ENCODE data around the gene LTN1.
"Not testable (repeated sequence)": the region's sequence is repeated elsewhere in the genome, so short reads cannot be mapped to it uniquely, and the experiment has no call there.

Gene LTN1

GRCh38 chr21:28931708-28932372, 60.8 kb downstream of the LTN1 start:
- not testable (repeated sequence) for DNase-seq (ENCODE audit: low spot score)

GRCh38 chr21:28928578-28929420, 63.9 kb downstream of the LTN1 start:
- no peak for DNase-seq (ENCODE audit: low spot score)

GRCh38 chr21:28927130-28927529, 65.5 kb downstream of the LTN1 start:
- no peak for DNase-seq (ENCODE audit: low spot score)

GRCh38 chr21:28923439-28923975, 69.2 kb downstream of the LTN1 start:
- DNase-seq (ENCODE audit: low spot score) = no peak

- no peak for DNase-seq (ENCODE audit: low spot score)
Measured at GRCh38 chr21:28922368-28922767, 70.3 kb downstream of the LTN1 start.

GRCh38 chr21:28916150-28916893, 76.4 kb downstream of the LTN1 start:
- DNase-seq (ENCODE audit: low spot score) = no peak

GRCh38 chr21:28913071-28913470, 79.6 kb downstream of the LTN1 start:
- no peak for DNase-seq (ENCODE audit: low spot score)

GRCh38 chr21:28910280-28910887, 82.3 kb downstream of the LTN1 start:
- no peak for DNase-seq (ENCODE audit: low spot score)

- DNase-seq (ENCODE audit: low spot score) = no peak
Measured at GRCh38 chr21:28908351-28908750, 84.3 kb downstream of the LTN1 start.

- no peak for DNase-seq (ENCODE audit: low spot score)
Measured at GRCh38 chr21:28906841-28907240, 85.8 kb downstream of the LTN1 start.

- no peak for DNase-seq (ENCODE audit: low spot score)
Measured at GRCh38 chr21:28906236-28906635, 86.4 kb downstream of the LTN1 start.

- no peak for DNase-seq (ENCODE audit: low spot score)
Measured at GRCh38 chr21:28904961-28905435, 87.7 kb downstream of the LTN1 start.

GRCh38 chr21:28903448-28903847, 89.2 kb downstream of the LTN1 start:
- no peak for DNase-seq (ENCODE audit: low spot score)

- no peak for DNase-seq (ENCODE audit: low spot score)
Measured at GRCh38 chr21:28900481-28900880, 92.2 kb downstream of the LTN1 start.

GRCh38 chr21:28899744-28900143, 92.9 kb downstream of the LTN1 start:
- no peak for DNase-seq (ENCODE audit: low spot score)

- DNase-seq (ENCODE audit: low spot score) = no peak
Measured at GRCh38 chr21:28899220-28899619, 93.5 kb downstream of the LTN1 start.

- no peak for DNase-seq (ENCODE audit: low spot score)
Measured at GRCh38 chr21:28893687-28894086, 99.0 kb downstream of the LTN1 start.

- DNase-seq (ENCODE audit: low spot score) = no peak
Measured at GRCh38 chr21:28892199-28893111, 100.2 kb downstream of the LTN1 start.

GRCh38 chr21:28885853-28886177, 106.9 kb downstream of the LTN1 start:
- DNase-seq (ENCODE audit: low spot score) = no peak

- peak; percentile 96 for DNase-seq (ENCODE audit: low spot score)
Measured at GRCh38 chr21:28884976-28885852, 107.5 kb downstream of the LTN1 start.

Measured in germinal center (tissue), 1 donor.